GM19467 (cell line): ENCODE results near the gene DIS3L2.

Source experiments
- ATAC-seq: cut with Tn5 transposase; IDR thresholded peaks from one replicate; pipeline ENCODE4 v1.9.1; 2021; ENCODE audit warnings: mild to moderate bottlenecking, moderate library complexity; ENCODE audit not compliant: unreplicated experiment

DIS3L2 gene

DNA sequence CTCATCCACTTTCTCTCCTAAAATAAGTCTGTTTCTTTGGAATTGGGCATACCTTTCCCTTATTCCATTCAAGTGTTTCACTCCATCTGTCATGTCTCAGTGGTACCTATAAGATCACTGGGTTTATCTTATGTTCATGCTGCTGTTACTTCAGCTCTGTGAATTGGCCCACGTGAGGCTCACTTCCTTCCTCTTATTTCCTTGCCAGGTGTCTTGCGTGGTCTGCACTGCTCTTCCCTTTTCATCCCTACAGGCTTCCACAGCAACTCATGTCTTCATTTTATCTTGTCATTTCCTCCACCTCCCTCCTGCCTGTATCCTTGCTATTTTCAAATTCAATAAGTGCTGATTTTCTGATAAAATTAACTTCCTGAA, 258.0 kb downstream of the DIS3L2 start:
- no peak for ATAC-seq

DNA sequence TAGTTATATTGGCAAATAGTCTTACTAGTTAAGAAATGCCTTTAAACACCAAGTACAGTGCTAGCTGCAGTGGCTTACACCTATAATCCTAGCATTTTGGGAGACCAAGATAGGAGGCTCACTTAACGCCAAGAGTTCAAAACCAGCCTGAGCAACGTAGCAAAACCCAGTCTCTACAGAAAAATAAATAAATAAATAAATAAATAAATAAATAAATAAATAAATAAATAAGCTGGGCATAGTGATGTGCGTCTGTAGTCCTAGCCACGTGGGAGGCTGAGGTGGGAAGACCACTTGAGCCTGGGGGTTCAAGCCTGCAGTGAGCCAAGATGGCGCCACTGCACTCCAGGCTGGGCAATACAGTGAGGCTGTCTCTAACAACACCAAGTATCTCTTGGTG, 258.4 kb downstream of the DIS3L2 start:
- no peak for ATAC-seq

DNA sequence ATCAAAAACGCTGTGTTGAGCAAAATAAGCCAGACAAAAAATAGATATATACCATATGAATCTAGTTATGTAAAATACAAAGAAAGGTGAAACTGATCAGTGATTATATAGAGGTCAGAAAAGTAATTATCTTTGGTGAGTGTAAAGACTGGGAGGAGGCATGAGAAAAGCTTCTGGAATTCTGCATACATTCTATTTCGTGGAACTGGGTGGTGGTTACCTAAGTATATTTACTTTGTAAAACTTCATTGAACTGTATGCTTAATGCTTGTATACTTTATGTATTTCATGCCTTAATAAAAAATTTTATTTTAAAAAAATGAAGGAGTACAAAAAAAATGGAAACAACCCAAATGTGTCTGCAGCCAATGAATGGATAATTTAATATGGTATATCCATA, 263.9 kb downstream of the DIS3L2 start:
- no peak for ATAC-seq

DNA sequence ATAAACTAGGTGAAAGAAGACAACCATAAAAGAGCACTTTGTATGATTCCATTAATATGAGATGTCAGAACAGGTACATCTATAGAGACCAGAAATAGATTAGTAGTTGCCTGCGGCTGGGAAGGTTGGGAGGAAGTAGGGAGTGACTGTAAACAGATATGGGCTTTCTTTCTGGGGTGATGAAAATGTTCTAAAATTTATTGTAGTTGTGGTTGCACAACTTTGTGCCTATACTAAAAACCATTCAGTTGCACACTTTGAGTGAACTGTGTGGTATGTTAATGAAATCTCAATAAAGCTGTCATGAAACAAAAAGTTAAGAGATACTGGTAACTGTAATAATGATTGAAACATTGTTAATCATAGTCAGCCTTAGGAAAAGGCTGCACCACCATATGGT, 264.4 kb downstream of the DIS3L2 start:
- no peak for ATAC-seq

DNA sequence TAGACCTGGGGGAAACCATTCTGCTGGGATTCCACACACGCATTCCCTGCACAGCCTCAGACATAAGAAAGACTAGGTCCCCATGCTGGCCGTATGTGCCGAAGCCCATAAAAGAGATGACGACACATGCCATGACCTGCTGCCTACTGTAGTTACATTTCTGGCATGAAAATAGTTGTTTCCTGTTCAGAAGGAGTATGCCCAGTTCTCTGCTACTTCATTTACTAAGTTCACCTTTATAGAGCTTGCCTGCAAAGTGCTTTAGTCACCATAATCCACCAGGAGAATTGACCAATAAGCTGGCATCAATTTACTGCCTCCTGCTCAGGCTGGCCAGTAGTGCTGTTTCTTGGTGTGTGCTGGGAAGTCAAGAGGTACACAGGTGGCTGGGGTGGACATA, 266.8 kb downstream of the DIS3L2 start:
- no peak for ATAC-seq

DNA sequence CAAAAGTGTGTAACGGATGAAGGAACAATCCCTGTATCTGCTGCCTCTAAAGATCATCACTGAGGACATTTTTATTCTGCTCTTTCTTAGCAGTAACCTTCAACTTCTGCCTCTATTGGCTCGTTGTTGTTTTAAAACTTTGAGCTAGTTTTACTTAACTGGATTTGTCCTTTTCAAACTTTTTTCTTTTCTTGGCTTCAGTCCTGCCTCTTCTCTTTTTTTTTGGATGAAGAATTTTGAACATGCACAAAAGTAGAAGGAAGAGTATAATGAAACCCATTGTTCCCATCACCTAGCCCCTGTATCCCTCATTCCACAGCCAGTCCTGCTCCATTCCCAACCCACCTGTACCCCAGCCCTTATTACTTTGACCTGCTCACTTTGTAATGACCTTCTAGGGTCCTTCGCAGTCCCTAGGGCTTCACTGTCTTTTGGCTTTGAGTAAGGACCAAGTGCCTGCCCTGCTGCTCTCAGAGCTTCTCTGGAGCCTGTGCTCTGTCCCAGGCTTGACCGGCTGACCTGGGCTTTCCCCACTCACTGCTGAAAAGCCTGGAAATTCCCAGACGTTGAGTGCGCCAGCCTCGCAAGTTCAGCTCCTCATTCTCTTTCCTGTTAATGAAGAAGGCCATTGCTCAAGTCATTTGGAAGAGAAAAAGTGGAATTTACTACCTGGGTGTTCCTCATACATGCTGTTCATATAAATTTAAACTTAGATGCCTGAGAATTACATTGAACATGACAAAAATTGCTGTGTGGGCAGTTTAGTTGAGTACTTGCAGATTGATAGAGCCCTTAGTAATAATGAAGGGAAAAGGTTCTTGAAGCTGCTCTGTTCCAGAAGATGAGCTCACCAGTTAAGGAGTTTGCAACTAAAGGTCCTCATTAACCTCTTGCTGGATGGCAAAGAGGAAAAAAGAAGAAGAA, 267.7 kb downstream of the DIS3L2 start:
- no peak for ATAC-seq

DNA sequence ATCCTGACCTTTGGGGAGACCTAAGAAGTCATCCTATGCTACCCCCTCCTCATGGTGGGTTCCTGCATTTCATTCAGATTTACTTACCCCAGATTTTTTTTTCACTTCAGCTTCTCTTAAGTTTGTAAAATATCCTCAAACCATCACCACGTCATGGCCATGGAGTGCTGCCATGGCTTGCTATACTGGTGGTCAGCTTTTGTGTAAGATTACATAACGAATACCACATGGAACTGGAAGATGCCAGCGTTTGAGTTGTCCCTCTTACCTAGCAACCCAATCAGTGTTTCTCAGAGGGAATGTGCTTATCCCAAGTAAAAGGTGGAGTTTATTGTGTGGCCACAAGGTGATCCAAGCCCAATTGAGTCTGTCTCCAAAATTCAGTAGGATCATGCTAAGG, 268.4 kb downstream of the DIS3L2 start:
- ATAC-seq: no peak

DNA sequence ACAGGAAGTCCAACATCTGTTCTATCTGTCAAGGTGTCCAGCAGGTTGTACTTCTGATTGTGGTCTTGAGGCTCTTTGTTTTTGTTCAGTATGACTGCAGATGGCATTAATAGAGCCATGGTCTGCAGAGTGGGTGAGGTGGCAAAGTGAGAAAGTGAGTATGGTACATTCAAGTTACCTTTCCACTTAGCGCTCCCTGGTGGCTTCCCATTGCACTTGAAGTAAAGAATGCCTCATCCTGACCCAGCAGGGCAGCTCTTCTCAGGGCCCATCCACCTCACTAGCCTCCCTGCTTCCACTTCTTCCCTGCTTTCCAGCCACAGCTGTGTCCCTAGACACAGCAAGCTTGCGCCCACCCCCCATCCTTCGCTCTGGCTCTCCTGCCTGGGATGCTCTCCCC, 269.0 kb downstream of the DIS3L2 start:
- ATAC-seq: no peak

DNA sequence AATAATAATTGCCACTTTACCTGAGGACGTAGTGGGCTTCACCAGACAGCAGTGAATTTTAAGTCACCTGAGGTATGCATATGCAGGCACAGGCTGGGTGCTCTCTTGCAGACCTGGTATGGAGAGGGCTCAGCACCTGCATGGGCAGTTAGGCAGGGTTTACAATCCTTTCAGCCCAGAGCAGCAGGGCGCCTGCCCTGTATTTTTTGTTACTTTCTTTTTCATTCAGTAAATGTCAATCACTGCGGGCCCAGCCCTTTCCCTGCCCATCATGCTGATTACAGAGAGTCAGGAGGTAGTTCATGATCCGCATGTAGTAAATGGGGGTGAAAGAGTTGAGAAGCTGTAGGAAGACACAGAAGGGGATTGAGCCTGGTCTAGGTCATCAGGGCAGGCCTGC, 270.0 kb downstream of the DIS3L2 start:
- no peak for ATAC-seq

DNA sequence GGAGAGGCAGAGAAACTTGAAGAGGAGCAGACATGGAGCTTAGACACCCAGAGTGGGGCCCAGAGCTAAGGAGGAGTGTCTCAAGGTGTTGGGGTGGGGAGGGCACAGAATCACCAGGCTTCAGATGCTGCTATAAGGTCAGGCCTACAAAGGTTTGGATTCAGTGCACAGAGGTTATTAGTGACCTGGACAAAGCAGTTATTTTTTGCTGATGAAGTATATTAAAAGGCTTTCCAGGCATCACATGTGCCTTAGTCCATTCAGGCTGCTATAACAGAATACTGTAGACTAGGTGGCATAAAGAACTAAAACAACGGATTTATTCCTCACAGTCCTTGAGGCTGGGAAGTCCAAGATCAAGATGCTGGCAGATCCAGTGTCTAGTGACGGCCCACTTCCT, 271.4 kb downstream of the DIS3L2 start:
- no peak for ATAC-seq

DNA sequence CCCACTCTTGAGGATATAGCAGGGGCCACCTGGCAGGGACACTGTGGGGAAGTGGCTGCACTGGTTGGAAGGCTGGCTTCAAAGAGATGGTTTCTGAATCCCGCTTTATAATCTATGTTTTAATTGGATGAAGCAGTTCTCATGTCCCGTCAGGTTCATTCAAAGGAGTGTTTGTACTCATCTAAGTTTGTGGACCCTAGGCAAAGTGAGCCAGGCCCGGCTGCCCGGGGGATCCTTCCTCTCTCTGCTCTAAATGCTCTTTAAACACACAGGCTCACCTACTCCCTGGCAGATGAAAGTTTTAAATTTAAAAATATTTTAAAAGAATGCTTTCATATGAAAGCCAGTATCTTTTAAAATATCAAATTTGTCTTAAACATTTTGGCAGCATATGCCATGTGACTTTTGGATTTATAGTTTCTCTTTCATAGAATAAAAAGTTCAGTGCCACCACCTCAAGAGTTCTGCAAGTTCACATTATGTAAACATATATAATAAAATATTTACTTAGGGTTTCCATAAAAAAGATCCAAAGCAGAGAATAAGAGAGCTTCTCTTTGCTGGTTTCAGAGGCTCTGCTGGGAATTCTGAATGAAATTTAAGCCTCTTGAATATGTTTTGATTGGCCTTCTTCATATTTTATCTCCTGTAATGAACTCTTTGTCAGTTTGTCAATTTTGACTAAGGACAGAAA, 273.6 kb downstream of the DIS3L2 start:
- no peak for ATAC-seq

DNA sequence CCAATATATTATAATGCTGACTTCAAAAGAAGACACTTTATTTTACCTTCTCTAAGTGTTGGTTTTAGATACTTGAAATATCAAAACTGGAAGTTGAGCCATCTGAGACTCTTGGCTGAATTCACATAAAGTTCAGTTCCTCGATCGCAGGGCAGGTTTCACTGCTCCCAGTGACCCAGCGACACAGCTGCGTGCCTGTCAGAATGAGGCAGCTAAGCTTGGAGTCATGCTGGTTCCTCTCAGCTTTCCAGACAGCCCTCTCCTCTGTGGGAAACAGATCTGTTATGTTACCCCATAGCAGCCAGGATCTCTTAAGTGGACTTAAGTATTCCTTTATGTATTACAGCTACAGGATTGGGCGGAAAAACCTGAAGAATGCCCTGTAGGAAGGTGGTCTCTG, 274.2 kb downstream of the DIS3L2 start:
- ATAC-seq: no peak

DNA sequence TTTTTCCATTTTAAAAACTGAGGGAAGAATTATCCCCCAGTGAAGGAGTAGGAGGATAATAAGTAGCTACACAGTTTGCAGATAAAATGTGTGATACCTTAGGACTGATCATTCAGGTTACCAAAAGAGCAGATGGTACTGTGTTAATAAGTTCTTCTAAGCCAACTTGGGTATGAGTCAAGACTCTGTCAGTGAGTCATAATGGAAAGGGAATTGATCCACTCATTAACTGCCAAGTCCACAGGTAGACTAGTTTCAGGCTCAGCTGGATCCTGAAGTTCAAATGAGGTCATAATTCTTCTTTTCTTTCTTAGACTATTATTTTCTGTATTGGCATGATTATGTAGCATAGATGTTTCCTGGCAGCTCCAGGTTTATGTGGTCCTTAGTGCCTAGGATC, 274.7 kb downstream of the DIS3L2 start:
- ATAC-seq: peak; percentile 64

DNA sequence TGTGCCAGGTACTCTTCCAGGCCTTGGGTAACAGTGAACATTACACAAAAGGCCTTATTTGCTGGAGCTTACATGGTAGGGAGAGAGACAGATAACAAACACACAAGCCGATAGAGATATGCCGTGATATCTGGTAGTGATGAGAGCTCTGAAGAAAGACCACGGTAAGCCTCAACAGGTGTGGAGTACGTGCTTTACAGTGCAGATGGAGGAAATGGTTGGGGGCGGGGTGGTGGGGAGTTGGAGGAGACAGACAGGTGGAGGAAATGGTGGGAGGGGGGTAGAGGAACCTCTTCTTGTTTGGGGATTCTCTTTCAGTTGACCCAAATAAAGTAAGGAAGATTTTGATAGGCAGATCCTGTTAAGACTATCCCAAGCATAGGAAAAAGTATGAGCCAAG, 276.0 kb downstream of the DIS3L2 start:
- ATAC-seq: no peak

DNA sequence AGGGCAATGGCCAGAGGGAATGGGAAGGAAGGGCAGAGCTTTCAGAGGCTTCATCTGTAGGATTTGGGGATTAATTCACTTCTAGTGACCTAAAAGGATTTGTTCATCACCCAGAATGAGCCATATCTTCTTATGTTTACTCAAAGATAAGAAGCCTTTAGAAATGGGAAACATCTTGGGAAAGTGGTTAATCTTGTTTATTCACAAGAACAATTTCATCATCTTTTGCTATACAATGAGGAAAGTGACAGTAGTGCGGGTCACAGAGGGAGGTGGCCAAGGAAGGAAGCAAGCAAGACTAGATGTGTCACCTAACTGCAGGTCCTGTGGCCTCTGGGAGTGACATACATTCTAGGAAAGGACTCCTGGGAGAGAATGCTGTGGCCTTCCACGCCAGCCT, 276.6 kb downstream of the DIS3L2 start:
- no peak for ATAC-seq

DNA sequence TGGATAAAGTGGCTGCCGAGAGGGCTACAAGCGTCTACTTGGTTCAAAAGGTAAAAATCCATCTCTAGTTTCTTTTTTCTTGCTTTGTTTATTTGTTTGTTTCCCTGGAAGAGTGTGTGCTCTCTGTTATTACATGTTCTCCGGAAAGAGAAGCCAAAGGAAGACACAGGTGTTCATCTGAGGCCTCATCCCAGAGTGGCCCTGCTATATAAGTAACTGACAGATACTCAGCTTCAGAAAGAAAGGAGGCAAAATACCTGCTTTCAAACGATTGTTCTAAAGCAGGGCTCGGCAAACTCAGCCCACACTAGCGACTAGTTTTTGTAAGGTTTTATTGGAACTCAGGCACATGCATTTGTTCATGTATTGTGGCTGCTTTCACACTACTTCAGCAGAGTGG, 277.1 kb downstream of the DIS3L2 start:
- ATAC-seq: no peak

DNA sequence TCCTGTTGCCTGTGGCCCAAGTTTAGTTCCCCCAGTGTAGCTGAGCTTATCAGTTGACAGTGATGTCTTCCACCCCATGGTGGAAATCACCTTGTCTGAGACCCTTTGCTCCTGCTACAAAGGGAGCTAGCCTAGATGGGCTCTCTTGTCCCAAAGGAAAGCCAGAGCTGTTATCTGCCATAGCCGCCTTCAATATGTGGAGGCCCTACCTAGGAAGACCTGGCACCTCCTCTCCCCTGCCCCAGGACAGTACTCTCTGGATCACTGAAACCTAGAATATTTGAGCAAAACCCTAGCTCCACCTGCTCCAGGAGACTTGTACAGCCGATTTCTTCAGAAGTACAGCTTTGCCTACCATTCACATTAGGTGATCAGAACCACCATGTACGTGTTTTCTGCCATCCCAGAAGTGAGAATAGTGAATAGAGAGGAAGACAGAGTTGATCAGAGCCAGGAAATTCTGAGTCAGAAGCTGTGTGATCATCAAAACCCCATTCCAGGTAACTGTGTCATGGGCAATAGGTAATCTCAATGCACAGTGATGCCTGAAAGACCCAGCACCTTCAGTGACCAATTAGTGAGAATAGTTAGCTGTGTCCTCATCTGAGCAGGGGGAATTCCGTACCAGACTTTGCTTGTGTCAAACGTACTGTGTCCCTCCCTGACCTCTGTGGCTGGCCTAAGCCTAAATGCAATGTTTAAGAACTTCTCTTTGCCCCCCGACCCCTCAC, 278.6 kb downstream of the DIS3L2 start:
- no peak for ATAC-seq

DNA sequence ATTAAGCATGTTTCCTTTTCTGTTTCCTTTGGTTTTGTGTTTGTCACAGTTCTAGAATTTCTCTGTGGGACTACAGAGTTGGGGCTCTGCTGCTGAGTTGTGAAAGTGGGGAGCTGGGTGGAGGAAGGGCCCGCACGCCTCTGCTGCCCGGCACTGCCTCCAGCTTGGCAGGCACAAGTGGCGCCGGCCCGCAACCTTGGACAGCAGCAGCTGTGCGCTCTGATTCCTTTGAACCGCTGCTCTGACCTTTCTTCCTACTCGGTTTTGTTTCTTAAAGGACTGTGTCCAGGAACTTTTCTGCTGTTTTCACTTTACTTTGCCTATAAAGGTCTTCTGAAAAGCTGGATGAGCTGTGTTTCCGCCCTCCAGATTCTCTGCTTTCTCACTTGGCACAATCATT, 279.4 kb downstream of the DIS3L2 start:
- no peak for ATAC-seq

DNA sequence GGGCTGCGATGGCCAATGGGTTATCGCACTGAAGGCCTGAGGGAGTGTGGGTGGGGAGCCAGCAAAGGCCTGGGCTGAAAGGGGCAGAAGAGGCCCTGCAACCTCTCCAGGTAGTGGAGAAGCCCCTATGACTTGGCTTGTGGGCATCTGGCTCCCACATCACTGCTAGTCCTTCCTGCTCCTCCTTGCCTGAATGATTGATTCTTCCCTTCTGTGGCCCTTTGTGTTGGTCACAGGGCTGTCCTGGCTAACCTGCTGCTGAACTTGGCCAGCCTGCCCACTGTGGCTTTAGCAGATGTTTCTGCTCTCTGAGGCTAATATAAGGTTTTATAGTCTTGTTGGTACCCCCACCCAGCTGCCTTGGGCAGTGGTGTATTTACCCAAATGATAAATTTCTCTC, 280.8 kb downstream of the DIS3L2 start:
- ATAC-seq: no peak

DNA sequence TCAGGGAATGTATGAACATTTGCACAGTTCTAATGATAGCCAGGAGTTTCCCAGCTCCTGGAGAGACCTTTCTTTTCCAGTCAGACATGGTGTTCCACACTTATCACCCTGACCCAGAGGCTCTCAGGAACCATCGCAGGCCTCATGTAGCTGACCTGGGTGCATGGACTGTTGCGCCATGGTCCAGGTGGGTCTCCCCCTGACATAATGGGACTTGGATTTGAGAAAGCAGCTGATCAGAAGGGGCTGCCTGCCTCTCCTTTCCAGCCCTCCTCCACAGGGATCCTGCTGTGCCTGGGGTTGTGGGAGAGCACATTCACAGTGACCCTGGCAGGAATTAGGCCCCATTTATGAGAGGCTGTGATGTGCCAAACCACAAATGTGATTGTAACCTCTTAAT, 283.6 kb downstream of the DIS3L2 start:
- no peak for ATAC-seq

DNA sequence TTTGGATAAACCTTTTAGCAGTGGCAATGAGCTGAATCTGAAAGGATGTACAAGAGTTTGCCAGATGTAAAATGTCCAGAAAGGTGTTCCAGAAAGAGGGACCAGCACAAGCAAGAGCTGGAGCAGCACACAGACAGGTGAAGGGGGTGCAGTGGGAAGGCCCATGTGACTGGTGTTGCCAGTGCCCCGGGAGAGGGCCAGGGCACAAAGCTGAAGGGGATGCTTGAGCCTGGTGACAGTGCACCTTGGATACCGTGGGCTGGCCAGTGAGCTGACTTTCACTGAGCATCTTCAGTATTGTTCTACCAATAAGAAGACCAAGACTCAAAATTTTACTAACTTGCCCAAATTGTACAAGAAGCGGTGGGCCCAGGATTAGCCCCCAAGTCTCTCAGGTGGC, 284.7 kb downstream of the DIS3L2 start:
- ATAC-seq: no peak

DNA sequence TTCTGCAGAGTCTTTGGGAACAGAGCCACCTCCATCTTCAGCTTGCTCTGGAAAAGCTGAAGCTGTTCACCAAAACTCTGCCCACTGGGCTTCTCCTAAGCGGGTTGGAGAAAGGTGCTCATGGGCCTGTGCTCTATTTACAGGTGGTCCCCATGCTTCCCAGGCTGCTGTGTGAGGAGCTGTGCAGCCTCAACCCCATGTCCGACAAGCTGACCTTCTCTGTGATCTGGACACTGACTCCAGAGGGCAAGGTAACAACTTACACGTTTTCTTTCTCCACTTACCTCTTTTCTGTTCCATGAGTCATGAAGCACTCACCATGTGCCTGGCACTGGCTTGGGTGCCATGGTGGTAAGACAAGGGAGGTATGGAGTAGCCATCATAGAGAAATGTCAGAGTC, 287.6 kb downstream of the DIS3L2 start:
- ATAC-seq: no peak
